HUES6 (cell line): Measurements from ENCODE around the gene PSIP1.

Experiments
- H3K27ac ChIP-seq: 2 replicates; pipeline ENCODE4 v1.7.0; 2013; ENCODE audit warnings: low read depth, mild to moderate bottlenecking, low read length, inconsistent platforms
- H3K27me3 ChIP-seq: 2 replicates; pipeline ENCODE4 v1.6.1; 2013; ENCODE audit warnings: low read length; ENCODE audit not compliant: control insufficient read depth, insufficient read depth
- H3K36me3 ChIP-seq: 2 replicates; pipeline ENCODE4 v1.6.1; 2013; ENCODE audit warnings: low read length; ENCODE audit not compliant: control insufficient read depth, insufficient read depth
- H3K4me1 ChIP-seq: 2 replicates; pipeline ENCODE4 v1.6.1; 2013; ENCODE audit warnings: low read length; ENCODE audit not compliant: control insufficient read depth, insufficient read depth
- H3K4me3 ChIP-seq: 2 replicates; pipeline ENCODE4 v1.5.1; 2013; ENCODE audit warnings: low read depth, low read length
- H3K9ac ChIP-seq: one replicate; pipeline ENCODE4 v1.6.1; 2013; ENCODE audit warnings: mild to moderate bottlenecking, low read length
- H3K9me3 ChIP-seq: 2 replicates; pipeline ENCODE4 v1.6.1; 2013; ENCODE audit warnings: low read depth, low read length; ENCODE audit not compliant: control insufficient read depth, insufficient read depth

PSIP1 gene

DNA sequence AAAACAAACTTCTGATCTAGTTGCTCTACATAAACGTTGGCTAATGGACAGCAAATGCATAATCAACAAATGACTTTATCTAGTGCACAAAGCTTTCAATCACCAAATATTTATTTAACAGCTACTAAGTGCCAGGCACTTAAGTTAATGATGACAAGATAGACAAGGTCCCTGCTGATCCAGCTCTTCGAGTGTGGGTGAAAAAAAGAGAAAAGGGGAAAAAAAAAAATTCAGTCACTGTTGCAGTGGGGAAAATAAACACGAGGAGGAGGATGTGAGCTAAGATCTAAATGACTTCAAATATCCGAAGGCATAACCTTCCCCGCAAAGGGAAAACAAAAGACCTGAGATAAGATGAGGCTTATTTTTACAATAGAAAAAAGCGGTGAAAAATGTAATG, 9.6 kb downstream of the PSIP1 start:
- Histone ChIP-seq H3K9me3 (no peaks in the 10 kb centered on the region; the same call in 1 of the 2 replicates), H3K4me3 (no peak overlapping the region), H3K4me1 (no peaks in the 10 kb centered on the region), H3K27ac (no peak overlapping the region), H3K27me3 (no peaks in the 10 kb centered on the region), H3K36me3 (peaks cover 98% of the 10 kb centered on the region), H3K9ac (no peak overlapping the region)

GRCh38 chr9:15499139-15499538, 11.6 kb downstream of the PSIP1 start:
- H3K9ac ChIP-seq = no peak overlapping the region
- no peaks in the 10 kb centered on the region for H3K4me1 ChIP-seq
- no peak overlapping the region for H3K27ac ChIP-seq
- H3K36me3 ChIP-seq = peaks cover 94% of the 10 kb centered on the region
- H3K4me3 ChIP-seq = no peak overlapping the region
- no peaks in the 10 kb centered on the region for H3K27me3 ChIP-seq
- peaks cover 7% of the 10 kb centered on the region; the same call in 1 of the 2 replicates for H3K9me3 ChIP-seq

DNA sequence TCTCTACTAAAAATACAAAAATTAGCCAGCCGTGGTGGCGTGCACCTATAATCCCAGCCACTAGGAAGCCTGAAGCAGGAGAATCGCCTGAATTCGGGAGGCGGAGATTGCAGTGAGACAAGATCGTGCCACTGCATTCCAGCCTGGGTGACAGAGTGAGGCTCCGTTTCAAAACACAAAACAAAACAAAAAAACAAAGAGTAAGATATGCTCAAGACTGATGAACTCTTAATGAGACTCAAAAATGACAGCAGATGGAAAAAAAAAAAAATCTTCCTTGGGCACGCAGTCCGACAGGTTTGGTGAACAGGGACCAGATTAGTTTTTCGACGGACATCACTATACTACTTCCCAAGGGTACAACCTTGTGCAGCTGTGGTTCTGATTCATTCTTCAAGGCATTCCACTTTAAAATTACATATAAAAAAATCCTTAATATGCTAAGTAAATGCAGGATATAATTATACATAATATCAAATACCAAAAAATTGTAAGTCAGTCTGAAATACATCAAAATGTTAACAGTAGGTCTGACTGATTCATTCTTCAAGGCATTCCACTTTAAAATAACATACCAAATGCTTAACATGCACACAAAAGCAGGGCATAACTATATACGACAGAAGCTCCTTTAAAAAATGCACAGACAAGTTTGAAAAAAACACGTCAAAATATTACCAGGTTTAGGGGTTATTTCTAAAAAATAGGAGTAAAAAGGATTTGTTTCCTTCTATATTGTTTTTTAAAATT, 12.3 kb downstream of the PSIP1 start:
- Histone ChIP-seq H3K36me3 (peaks cover 93% of the 10 kb centered on the region), H3K4me3 (no peak overlapping the region), H3K27ac (no peak overlapping the region), H3K9me3 (peaks cover 11% of the 10 kb centered on the region), H3K9ac (no peak overlapping the region), H3K4me1 (no peaks in the 10 kb centered on the region), H3K27me3 (no peaks in the 10 kb centered on the region)

DNA sequence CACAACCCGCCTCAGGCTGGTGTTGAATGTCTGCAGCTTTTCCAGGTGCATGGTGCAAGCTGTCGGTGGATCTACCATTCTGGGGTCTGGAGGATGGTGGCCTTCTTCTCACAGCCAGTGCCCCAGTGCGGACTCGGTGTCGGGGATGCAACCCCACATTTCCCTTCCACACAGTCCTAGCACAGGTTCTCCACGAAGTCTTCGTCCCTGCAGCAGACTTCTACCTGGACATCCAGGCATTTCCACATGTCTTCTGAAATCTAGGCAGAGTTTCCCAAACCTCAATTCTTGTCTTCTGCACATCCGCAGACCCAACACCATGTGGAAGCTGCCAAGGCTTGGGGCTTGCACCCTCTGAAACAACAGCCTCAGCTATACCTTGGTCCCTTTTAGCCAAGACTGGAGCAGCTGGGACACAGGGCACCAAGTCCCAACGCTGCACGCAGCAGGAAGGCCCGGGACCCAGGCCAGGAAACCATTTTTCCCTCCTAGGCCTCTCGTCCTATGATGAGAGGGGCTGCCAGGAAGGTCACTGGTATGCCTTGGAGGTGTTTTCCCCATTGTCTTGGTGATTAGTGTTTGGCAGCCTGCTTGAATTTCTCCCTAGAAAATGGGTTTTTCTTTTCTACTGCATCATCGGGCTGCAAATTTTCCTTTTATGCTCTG, 18.2 kb downstream of the PSIP1 start:
- no peak overlapping the region for H3K27ac ChIP-seq
- no peaks in the 10 kb centered on the region for H3K27me3 ChIP-seq
- H3K4me3 ChIP-seq = no peak overlapping the region
- no peak overlapping the region for H3K9ac ChIP-seq
- H3K4me1 ChIP-seq = no peaks in the 10 kb centered on the region
- peaks cover 87% of the 10 kb centered on the region for H3K36me3 ChIP-seq
- peaks cover 33% of the 10 kb centered on the region for H3K9me3 ChIP-seq

DNA sequence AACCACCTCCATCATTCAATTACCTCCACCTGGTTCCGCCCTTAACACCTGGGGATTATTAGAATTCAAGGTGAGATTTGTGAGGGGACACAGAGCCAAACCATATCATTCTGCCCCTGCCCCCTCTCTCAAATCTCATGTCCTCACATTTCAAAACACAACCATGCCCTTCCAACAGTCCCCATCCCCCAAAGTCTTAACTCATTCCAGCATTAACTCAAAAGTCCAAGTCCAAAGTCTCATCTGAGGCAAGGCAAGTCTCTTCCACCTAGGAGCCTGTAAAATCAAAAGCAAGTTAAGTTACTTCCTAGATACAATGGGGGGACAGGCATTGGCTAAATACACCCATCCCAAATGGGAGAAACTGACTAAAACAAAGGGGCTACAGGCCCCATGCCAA, 18.8 kb downstream of the PSIP1 start:
- H3K27ac ChIP-seq = no peak overlapping the region
- H3K9ac ChIP-seq = no peak overlapping the region
- H3K27me3 ChIP-seq = no peaks in the 10 kb centered on the region
- peaks cover 33% of the 10 kb centered on the region for H3K9me3 ChIP-seq
- H3K4me1 ChIP-seq = no peaks in the 10 kb centered on the region
- H3K36me3 ChIP-seq = peaks cover 87% of the 10 kb centered on the region
- H3K4me3 ChIP-seq = no peak overlapping the region

DNA sequence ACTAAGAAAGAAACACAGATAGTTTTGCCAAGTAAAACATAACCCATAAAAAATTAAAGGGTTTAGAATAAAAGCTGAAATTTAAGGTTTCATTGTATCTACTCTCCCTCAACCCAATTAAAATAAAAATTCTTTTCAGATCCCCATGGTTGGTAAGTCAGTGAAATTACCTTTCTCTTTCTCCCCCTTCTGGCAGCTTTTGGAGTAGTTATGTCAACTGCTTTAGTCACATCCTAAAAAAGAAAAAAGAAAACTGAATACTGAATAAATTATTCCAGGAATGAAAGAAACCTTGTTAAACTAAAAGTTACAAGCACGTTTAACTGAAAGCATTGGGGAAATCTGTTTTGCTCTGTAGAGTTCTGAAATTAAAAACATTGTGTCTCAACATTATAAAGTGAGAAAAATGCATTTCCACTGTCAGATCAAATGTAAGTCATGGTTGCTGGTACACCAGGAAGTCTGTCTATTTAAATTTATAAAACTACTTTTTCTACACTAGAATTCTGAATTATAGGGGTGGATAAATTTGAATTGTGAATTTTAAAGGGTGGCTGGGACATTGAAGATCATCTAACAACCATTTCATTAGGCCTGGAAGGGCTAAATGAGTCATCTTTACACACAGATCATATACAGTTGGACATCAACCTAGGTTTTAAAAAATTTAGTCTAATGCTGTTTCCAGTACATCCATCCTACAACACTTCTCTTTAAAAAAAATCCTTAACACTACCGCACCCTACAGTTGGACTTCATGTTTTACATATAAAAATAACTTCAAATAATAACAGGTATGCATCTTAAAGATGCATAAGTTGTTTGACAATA, 24.7 kb downstream of the PSIP1 start:
- Histone ChIP-seq H3K4me3 (no peak overlapping the region), H3K36me3 (peaks cover 88% of the 10 kb centered on the region), H3K9ac (no peak overlapping the region), H3K27ac (no peak overlapping the region), H3K9me3 (peaks cover 1% of the 10 kb centered on the region; the same call in 1 of the 2 replicates), H3K4me1 (no peaks in the 10 kb centered on the region), H3K27me3 (no peaks in the 10 kb centered on the region)

GRCh38 chr9:15484802-15485201, 26.0 kb downstream of the PSIP1 start:
- H3K27ac ChIP-seq = no peak overlapping the region
- H3K27me3 ChIP-seq = no peaks in the 10 kb centered on the region
- peaks cover 89% of the 10 kb centered on the region for H3K36me3 ChIP-seq

GRCh38 chr9:15482146-15482545, 28.6 kb downstream of the PSIP1 start:
- Histone ChIP-seq H3K36me3 (peaks cover 92% of the 10 kb centered on the region), H3K27me3 (no peaks in the 10 kb centered on the region), H3K4me1 (no peaks in the 10 kb centered on the region), H3K9me3 (no peaks in the 10 kb centered on the region), H3K4me3 (no peak overlapping the region), H3K9ac (no peak overlapping the region), H3K27ac (no peak overlapping the region)

More at GRCh38 chr9:15484802-15485201, 26.0 kb downstream of the PSIP1 start:
- H3K4me1 ChIP-seq = no peaks in the 10 kb centered on the region
- no peaks in the 10 kb centered on the region for H3K9me3 ChIP-seq
- H3K9ac ChIP-seq = no peak overlapping the region
- no peak overlapping the region for H3K4me3 ChIP-seq

DNA sequence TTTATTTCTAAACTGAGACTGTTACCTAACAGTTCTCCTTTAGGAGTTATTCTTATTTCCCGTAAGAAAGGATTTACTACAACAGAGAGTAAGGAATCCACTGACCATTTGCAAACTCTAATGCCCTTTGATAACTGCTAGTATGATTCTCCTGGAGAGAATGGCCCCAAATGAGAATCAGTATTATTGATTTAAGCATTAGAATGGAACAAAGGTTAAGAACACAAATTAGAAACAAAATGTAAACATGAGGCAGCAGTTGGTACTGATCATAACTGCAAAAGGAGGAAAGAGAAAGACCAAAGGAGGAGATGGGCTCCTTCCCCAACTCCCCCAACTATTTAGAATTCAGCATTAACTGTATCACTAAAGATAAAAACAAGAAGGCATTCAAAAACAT, 30.7 kb downstream of the PSIP1 start:
- Histone ChIP-seq H3K9ac (no peak overlapping the region), H3K36me3 (peaks cover 93% of the 10 kb centered on the region), H3K4me1 (no peaks in the 10 kb centered on the region), H3K27ac (no peak overlapping the region), H3K4me3 (no peak overlapping the region), H3K27me3 (no peaks in the 10 kb centered on the region), H3K9me3 (no peaks in the 10 kb centered on the region)

DNA sequence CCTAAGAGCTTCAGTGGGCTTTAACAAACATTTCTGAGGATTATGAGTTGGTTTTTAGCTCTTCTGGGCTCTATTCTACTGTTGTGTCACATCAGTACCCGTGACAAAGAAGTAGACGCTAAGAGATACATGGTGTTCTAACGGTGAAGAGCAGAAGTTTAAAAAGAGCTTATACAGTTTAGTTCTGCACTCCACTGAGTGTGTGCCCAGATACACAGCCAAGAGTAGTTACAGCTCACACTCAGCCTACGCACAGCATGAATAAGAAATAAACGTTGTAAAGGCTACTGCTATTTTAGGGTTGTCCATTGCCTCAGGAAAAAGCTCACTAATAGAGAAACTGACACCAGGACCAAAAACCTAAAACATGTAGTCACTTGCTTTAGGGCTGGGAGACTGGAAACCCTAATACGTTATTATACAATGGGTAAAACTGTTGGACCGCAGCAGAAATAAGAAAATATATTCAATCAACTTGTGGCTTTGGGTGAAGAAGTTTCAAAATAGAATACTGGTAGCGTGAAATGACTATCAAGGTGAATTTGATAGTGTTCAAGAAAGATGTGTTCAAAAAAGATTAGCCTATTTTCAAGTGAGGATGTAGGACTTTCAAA, 34.7 kb downstream of the PSIP1 start:
- H3K9me3 ChIP-seq = no peaks in the 10 kb centered on the region
- no peak overlapping the region for H3K27ac ChIP-seq
- H3K9ac ChIP-seq = no peak overlapping the region
- H3K36me3 ChIP-seq = peaks cover 97% of the 10 kb centered on the region
- no peak overlapping the region for H3K4me3 ChIP-seq
- no peaks in the 10 kb centered on the region for H3K27me3 ChIP-seq
- H3K4me1 ChIP-seq = no peaks in the 10 kb centered on the region
